SK-N-SH (cell line): ENCODE results near the gene RABGAP1L. TPM values are rescaled to one million over a fixed set of nuclear protein-coding genes. Genes with fewer than 3 reads are reported as not detected.

Experiments
- CTCF ChIA-PET: fragments of 300-600, 350-600 bp; formaldehyde crosslinking; extraction: SDS; loops from one replicate; lab custom pipeline; 2021; lab: Yijun Ruan, JAX
- POLR2A ChIA-PET: fragments of 350-600 bp; sonication (Branson Sonifier 250); formaldehyde crosslinking; extraction: SDS; loops from one replicate; lab custom pipeline; 2020; ENCODE audit warnings: antibody characterized with exemption, inconsistent platforms; lab: Yijun Ruan, JAX
- DNase-seq: peaks from one replicate; pipeline ENCODE4 v3.0.0; 2012
- H2AFZ ChIP-seq: fragments of 200-600 bp; sonication (generic); 2 replicates; pipeline ENCODE4 v1.8.1; 2016; ENCODE audit warnings: antibody characterized with exemption, mild to moderate bottlenecking, low read depth
- H3F3A ChIP-seq: fragments of 200-600 bp; sonication (generic); replicated peaks from 2 replicates; pipeline ENCODE3; 2016; ENCODE audit warnings: antibody characterized with exemption, mild to moderate bottlenecking; ENCODE audit not compliant: insufficient read depth
- H3K27ac ChIP-seq, 2 experiments: fragments of 200-500 bp in 1 of 2; fragments of 200-600 bp in 1 of 2; sonication (Bioruptor generic) in 1 of 2; sonication (generic), shearing (Covaris generic) in 1 of 2; 2 replicates each; pipeline versions ENCODE4 v1.5.1 to v1.6.1; 2014 to 2016; ENCODE audit warnings: low read depth in 2 of 2, inconsistent platforms in 1 of 2, low read length in 1 of 2, mild to moderate bottlenecking in 1 of 2, mixed read lengths in 1 of 2
- H3K27me3 ChIP-seq: fragments of 200-600 bp; sonication (generic), shearing (Covaris generic); 2 replicates; pipeline ENCODE4 v1.6.1; 2016; ENCODE audit warnings: mixed run types; ENCODE audit not compliant: insufficient read depth
- H3K36me3 ChIP-seq, 2 experiments: fragments of 200-500 bp in 1 of 2; fragments of 200-600 bp in 1 of 2; sonication (Bioruptor generic) in 1 of 2; sonication (generic) in 1 of 2; replicated peaks in 1 of 2; 2 replicates each; pipeline versions ENCODE3 to v1.5.1; 2014 to 2016; ENCODE audit warnings: low read length in 1 of 2, mild to moderate bottlenecking in 1 of 2; ENCODE audit not compliant: insufficient read depth in 2 of 2, control insufficient read depth in 1 of 2
- H3K4me1 ChIP-seq, 2 experiments: fragments of 200-500 bp in 1 of 2; fragments of 200-600 bp in 1 of 2; sonication (Bioruptor generic) in 1 of 2; sonication (generic), shearing (Covaris generic) in 1 of 2; 2 replicates each; pipeline versions ENCODE4 v1.5.1 to v1.6.1; 2014 to 2016; ENCODE audit warnings: low read depth in 1 of 2, low read length in 1 of 2, mixed run types in 1 of 2; ENCODE audit not compliant: insufficient read depth in 2 of 2, control insufficient read depth in 1 of 2
- H3K4me2 ChIP-seq: fragments of 200-600 bp; sonication (generic), shearing (Covaris generic); 2 replicates; pipeline ENCODE4 v1.6.1; 2017; ENCODE audit warnings: mixed run types
- H3K4me3 ChIP-seq, 2 experiments: fragments of 200-500 bp in 1 of 2; fragments of 200-600 bp in 1 of 2; sonication (Bioruptor generic) in 1 of 2; sonication (generic), shearing (Covaris generic) in 1 of 2; 2 replicates each; pipeline versions ENCODE4 v1.5.1 to v1.8.1; 2014 to 2016; ENCODE audit warnings: low read depth in 2 of 2, inconsistent platforms in 1 of 2, low read length in 1 of 2, mild to moderate bottlenecking in 1 of 2, mixed read lengths in 1 of 2, moderate library complexity in 1 of 2
- H3K79me2 ChIP-seq: fragments of 200-600 bp; sonication (generic); 2 replicates; pipeline ENCODE4 v1.8.1; 2017; ENCODE audit warnings: mild to moderate bottlenecking; ENCODE audit not compliant: insufficient read depth
- H3K9ac ChIP-seq: fragments of 200-600 bp; sonication (generic); 2 replicates; pipeline ENCODE4 v1.6.1; 2017; ENCODE audit warnings: mixed run types
- H3K9me2 ChIP-seq: fragments of 200-600 bp; sonication (generic); 2 replicates; pipeline ENCODE4 v1.6.1; 2017; ENCODE audit warnings: mixed run types
- H3K9me3 ChIP-seq: fragments of 200-600 bp; sonication (generic); 2 replicates; pipeline ENCODE4 v1.6.1; 2017; ENCODE audit warnings: mixed run types, mild to moderate bottlenecking, moderate library complexity
- H4K20me1 ChIP-seq: fragments of 200-600 bp; sonication (generic); 2 replicates; pipeline ENCODE4 v1.6.1; 2017; ENCODE audit warnings: mild to moderate bottlenecking, mixed run types; ENCODE audit not compliant: insufficient read depth
- ELF1 ChIP-seq: IDR thresholded peaks from 2 replicates; pipeline ENCODE4 v1.4.0; 2012
- EP300 ChIP-seq, 2 experiments: IDR thresholded peaks; 2 replicates each; pipeline versions ENCODE4 v1.4.0 to v1.6.1; 2012; ENCODE audit warnings: borderline replicate concordance in 1 of 2, low read depth in 1 of 2, low read length in 1 of 2
- FOSL2 ChIP-seq: IDR thresholded peaks from 2 replicates; pipeline ENCODE4 v1.4.0; 2012; ENCODE audit warnings: low read depth, mild to moderate bottlenecking, moderate library complexity, borderline replicate concordance
- FOXM1 ChIP-seq: IDR thresholded peaks from 2 replicates; pipeline ENCODE4 v1.4.0; 2012; ENCODE audit warnings: low read depth, mild to moderate bottlenecking
- GATA2 ChIP-seq: sonication (generic); formaldehyde crosslinking; IDR thresholded peaks from 2 replicates; pipeline ENCODE4 v1.5.0; 2020; ENCODE audit warnings: mild to moderate bottlenecking, missing genetic modification reagents
- JUND ChIP-seq: IDR thresholded peaks from 2 replicates; pipeline ENCODE4 v1.4.0; 2012
- NFIC ChIP-seq: IDR thresholded peaks from 2 replicates; pipeline ENCODE4 v1.4.0; 2012; ENCODE audit warnings: borderline replicate concordance
- NRF1 ChIP-seq: IDR thresholded peaks from 2 replicates; pipeline ENCODE4 v1.6.1; 2012; ENCODE audit warnings: low read depth, mild to moderate bottlenecking, low read length
- RAD21 ChIP-seq: IDR thresholded peaks from 2 replicates; pipeline ENCODE4 v1.6.1; 2012; ENCODE audit warnings: mild to moderate bottlenecking, low read length
- RCOR1 ChIP-seq: fragments of 150-350 bp; IDR thresholded peaks from 2 replicates; pipeline ENCODE4 v1.6.1; 2017; ENCODE audit warnings: antibody characterized with exemption, low read length
- RXRA ChIP-seq: IDR thresholded peaks from 2 replicates; pipeline ENCODE4 v1.4.0; 2012; ENCODE audit warnings: low read depth, mild to moderate bottlenecking, borderline replicate concordance
- TCF12 ChIP-seq: IDR thresholded peaks from 2 replicates; pipeline ENCODE4 v1.4.0; 2012
- YY1 ChIP-seq: IDR thresholded peaks from 2 replicates; pipeline ENCODE4 v1.4.0; 2012; ENCODE audit warnings: low read depth, mild to moderate bottlenecking
- WGBS: methylation state at CpG from one replicate; pipeline ENCODE4 v1.1.6; 2017; ENCODE audit warnings: low lambda C conversion rate; 5-methylcytosine and 5-hydroxymethylcytosine counted together
- polyA plus RNA-seq, 3 experiments: library from polyadenylated mRNA; depleted of rRNA; stranded (reverse); fragments of >200 nt; gene quantifications; 2 replicates each; pipeline ENCODE4 v1.2.3, GENCODE V29; 2012
- TF ChIP-seq, protein P1 (sequence below): fragments of 150-350 bp; IDR thresholded peaks from 2 replicates; pipeline ENCODE4 v1.6.1; 2017; ENCODE audit warnings: antibody characterized with exemption, low read length, low read depth, borderline replicate concordance
- TF ChIP-seq, protein P2 (sequence below): fragments of 200-600 bp; sonication (generic); IDR thresholded peaks from 2 replicates; pipeline ENCODE4 v1.6.1; 2017; ENCODE audit warnings: antibody characterized with exemption, mild to moderate bottlenecking, moderate library complexity
- TF ChIP-seq, protein P3 (sequence below): fragments of 150-350 bp; IDR thresholded peaks from 2 replicates; pipeline ENCODE4 v1.6.1; 2016; ENCODE audit warnings: mild to moderate bottlenecking, low read depth, low read length
- TF ChIP-seq, protein P4 (sequence below): IDR thresholded peaks from 2 replicates; pipeline ENCODE4 v1.4.0; 2012; ENCODE audit warnings: low read depth, borderline replicate concordance
- TF ChIP-seq, protein P5 (sequence below): IDR thresholded peaks from 2 replicates; pipeline ENCODE4 v1.6.1; 2012; ENCODE audit warnings: mild to moderate bottlenecking, low read depth, low read length, moderate library complexity

RABGAP1L gene
- polyA plus RNA-seq, 1 of the 3 experiments (the other 2 are of a cell fraction), result 7.2 TPM

DNA sequence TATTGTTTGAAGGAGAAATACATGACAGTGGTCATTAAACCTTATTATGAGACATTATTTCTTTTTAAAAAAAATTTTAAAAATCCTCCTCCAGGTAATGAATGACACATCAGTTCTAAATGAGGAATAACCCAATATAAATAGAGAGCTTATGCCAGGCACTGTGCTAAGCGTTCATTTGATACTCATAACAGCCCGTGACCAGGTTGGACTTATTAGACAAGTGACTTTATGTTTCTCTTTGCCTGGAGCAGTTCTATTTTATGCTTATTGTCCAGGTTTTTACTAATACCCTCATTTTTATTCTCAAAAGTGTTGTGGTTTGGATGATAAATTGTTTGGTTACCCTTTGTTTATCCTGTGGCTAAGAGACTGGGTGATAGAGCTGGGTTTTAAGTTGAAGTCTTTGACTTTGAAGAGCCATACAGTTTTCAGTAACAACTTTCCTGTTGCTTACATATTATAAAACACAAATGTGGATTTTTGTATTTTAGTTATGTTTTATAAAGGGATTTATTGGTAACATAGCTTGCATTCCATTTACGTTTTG, 84.2 kb downstream of the RABGAP1L start:
- no peak overlapping the region for H3K4me3 ChIP-seq
- no peak overlapping the region for H3K27ac ChIP-seq
- H3K36me3 ChIP-seq, result peaks cover 7 to 16% of the 10 kb centered on the region in 2 experiments
- H4K20me1 ChIP-seq, result no peaks in the 10 kb centered on the region
- no peaks in the 10 kb centered on the region for H3K9me3 ChIP-seq
- H3K9ac ChIP-seq, result no peak overlapping the region
- TF ChIP-seq NRF1 (no peak), FOSL2 (no peak), GATA2 (CRISPR knock-in tag) (no peak), RXRA (no peak), TCF12 (no peak), ELF1 (no peak), RCOR1 (no peak), NFIC (no peak), RAD21 (no peak), YY1 (no peak), JUND (no peak), EP300 (IDR thresholded peaks at IDR 0.05; ENCODE audit: borderline replicate concordance in 1 of 2, low read depth in 1 of 2, low read length in 1 of 2) (no peak), FOXM1 (no peak)
- TF ChIP-seq, protein P1, sequence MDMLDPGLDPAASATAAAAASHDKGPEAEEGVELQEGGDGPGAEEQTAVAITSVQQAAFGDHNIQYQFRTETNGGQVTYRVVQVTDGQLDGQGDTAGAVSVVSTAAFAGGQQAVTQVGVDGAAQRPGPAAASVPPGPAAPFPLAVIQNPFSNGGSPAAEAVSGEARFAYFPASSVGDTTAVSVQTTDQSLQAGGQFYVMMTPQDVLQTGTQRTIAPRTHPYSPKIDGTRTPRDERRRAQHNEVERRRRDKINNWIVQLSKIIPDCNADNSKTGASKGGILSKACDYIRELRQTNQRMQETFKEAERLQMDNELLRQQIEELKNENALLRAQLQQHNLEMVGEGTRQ, result no peak
- TF ChIP-seq, protein P2, sequence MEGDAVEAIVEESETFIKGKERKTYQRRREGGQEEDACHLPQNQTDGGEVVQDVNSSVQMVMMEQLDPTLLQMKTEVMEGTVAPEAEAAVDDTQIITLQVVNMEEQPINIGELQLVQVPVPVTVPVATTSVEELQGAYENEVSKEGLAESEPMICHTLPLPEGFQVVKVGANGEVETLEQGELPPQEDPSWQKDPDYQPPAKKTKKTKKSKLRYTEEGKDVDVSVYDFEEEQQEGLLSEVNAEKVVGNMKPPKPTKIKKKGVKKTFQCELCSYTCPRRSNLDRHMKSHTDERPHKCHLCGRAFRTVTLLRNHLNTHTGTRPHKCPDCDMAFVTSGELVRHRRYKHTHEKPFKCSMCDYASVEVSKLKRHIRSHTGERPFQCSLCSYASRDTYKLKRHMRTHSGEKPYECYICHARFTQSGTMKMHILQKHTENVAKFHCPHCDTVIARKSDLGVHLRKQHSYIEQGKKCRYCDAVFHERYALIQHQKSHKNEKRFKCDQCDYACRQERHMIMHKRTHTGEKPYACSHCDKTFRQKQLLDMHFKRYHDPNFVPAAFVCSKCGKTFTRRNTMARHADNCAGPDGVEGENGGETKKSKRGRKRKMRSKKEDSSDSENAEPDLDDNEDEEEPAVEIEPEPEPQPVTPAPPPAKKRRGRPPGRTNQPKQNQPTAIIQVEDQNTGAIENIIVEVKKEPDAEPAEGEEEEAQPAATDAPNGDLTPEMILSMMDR, result no peak
- TF ChIP-seq, protein P3, sequence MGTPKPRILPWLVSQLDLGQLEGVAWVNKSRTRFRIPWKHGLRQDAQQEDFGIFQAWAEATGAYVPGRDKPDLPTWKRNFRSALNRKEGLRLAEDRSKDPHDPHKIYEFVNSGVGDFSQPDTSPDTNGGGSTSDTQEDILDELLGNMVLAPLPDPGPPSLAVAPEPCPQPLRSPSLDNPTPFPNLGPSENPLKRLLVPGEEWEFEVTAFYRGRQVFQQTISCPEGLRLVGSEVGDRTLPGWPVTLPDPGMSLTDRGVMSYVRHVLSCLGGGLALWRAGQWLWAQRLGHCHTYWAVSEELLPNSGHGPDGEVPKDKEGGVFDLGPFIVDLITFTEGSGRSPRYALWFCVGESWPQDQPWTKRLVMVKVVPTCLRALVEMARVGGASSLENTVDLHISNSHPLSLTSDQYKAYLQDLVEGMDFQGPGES, result no peak
- TF ChIP-seq, protein P4, sequence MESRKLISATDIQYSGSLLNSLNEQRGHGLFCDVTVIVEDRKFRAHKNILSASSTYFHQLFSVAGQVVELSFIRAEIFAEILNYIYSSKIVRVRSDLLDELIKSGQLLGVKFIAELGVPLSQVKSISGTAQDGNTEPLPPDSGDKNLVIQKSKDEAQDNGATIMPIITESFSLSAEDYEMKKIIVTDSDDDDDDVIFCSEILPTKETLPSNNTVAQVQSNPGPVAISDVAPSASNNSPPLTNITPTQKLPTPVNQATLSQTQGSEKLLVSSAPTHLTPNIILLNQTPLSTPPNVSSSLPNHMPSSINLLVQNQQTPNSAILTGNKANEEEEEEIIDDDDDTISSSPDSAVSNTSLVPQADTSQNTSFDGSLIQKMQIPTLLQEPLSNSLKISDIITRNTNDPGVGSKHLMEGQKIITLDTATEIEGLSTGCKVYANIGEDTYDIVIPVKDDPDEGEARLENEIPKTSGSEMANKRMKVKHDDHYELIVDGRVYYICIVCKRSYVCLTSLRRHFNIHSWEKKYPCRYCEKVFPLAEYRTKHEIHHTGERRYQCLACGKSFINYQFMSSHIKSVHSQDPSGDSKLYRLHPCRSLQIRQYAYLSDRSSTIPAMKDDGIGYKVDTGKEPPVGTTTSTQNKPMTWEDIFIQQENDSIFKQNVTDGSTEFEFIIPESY, result no peak
- TF ChIP-seq, protein P5, sequence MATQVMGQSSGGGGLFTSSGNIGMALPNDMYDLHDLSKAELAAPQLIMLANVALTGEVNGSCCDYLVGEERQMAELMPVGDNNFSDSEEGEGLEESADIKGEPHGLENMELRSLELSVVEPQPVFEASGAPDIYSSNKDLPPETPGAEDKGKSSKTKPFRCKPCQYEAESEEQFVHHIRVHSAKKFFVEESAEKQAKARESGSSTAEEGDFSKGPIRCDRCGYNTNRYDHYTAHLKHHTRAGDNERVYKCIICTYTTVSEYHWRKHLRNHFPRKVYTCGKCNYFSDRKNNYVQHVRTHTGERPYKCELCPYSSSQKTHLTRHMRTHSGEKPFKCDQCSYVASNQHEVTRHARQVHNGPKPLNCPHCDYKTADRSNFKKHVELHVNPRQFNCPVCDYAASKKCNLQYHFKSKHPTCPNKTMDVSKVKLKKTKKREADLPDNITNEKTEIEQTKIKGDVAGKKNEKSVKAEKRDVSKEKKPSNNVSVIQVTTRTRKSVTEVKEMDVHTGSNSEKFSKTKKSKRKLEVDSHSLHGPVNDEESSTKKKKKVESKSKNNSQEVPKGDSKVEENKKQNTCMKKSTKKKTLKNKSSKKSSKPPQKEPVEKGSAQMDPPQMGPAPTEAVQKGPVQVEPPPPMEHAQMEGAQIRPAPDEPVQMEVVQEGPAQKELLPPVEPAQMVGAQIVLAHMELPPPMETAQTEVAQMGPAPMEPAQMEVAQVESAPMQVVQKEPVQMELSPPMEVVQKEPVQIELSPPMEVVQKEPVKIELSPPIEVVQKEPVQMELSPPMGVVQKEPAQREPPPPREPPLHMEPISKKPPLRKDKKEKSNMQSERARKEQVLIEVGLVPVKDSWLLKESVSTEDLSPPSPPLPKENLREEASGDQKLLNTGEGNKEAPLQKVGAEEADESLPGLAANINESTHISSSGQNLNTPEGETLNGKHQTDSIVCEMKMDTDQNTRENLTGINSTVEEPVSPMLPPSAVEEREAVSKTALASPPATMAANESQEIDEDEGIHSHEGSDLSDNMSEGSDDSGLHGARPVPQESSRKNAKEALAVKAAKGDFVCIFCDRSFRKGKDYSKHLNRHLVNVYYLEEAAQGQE, result no peak
- H2AFZ ChIP-seq, result no peak overlapping the region
- ChIA-PET POLR2A (no interaction called here), CTCF (interaction anchor here (0.5 to 1.2 kb wide), 3 partner anchors 15 to 895 kb away, joined by 3 to 4 read pairs (median 4); no protein-coding TSS in a partner anchor)
- H3K4me1 ChIP-seq, result no peaks in the 10 kb centered on the region; a peak in 1 of 4 replicates
- H3K4me2 ChIP-seq, result no peak overlapping the region
- H3F3A ChIP-seq, result no peaks in the 10 kb centered on the region
- H3K9me2 ChIP-seq, result no peaks in the 10 kb centered on the region
- H3K79me2 ChIP-seq, result no peaks in the 10 kb centered on the region
- DNase-seq, result no peak
- WGBS, result 97% methylated on average over 3 of the region's 3 CpGs
- H3K27me3 ChIP-seq, result no peaks in the 10 kb centered on the region
